Endothelial cell of umbilical vein (primary cell): Measurements from ENCODE around the gene SFXN3. TPM values are rescaled to one million over a fixed set of nuclear protein-coding genes. Genes with fewer than 3 reads are reported as not detected.

Experiments used
- BruUV-seq: library from RNA; stranded (reverse); fragments of 400-500 nt; replicated peaks from 2 replicates; lab custom pipeline; 2021; lab: Mats Ljungman, UMichigan
- CTCF ChIA-PET: fragments of 300-600, 350-600 bp; sonication (Branson Sonifier 250); formaldehyde crosslinking; loops from one replicate; lab custom pipeline; 2021; ENCODE audit warnings: antibody characterized with exemption, inconsistent platforms; lab: Charles Lee
- POLR2A ChIA-PET: fragments of 300-600, 350-600 bp; sonication (Branson Sonifier 250); formaldehyde crosslinking; loops from one replicate; lab custom pipeline; 2021; ENCODE audit warnings: antibody characterized with exemption, inconsistent platforms; lab: Charles Lee
- DNase-seq: peaks from one replicate; pipeline ENCODE4 v3.0.0-alpha.2; 2011; ENCODE audit warnings: low read depth, low spot score
- FAIRE-seq: peaks from 2 replicates; lab custom pipeline; 2011; peaks lifted over from hg19 to GRCh38; lab: Jason Lieb, UNC
- H2AFZ ChIP-seq: 2 replicates; pipeline ENCODE4 v1.6.0; 2012; ENCODE audit warnings: low read depth, low read length, control low read depth, inconsistent platforms
- H3K27ac ChIP-seq: 2 replicates; pipeline ENCODE4 v1.5.1; 2011; ENCODE audit warnings: low read depth, mild to moderate bottlenecking, control low read depth, low read length, moderate library complexity; ENCODE audit not compliant: insufficient read depth
- H3K27me3 ChIP-seq, 2 experiments: 2 replicates each; pipeline versions ENCODE4 v1.6.0 to v1.6.1; 2011; ENCODE audit warnings: low read length in 2 of 2, mixed read lengths in 1 of 2; ENCODE audit not compliant: control insufficient read depth in 2 of 2, insufficient read depth in 2 of 2
- H3K36me3 ChIP-seq, 2 experiments: 2 replicates in 1 of 2; 3 replicates in 1 of 2; pipeline ENCODE4 v1.5.1; 2011; ENCODE audit warnings: low read length in 2 of 2, mild to moderate bottlenecking in 1 of 2, moderate library complexity in 1 of 2; ENCODE audit not compliant: control insufficient read depth in 2 of 2, insufficient read depth in 2 of 2; ENCODE audit errors: extremely low read depth in 1 of 2
- H3K4me1 ChIP-seq: 3 replicates; pipeline ENCODE4 v1.5.1; 2011; ENCODE audit warnings: mild to moderate bottlenecking, low read length; ENCODE audit not compliant: control insufficient read depth, insufficient read depth; ENCODE audit errors: extremely low read depth
- H3K4me2 ChIP-seq: 2 replicates; pipeline ENCODE4 v1.6.1; 2011; ENCODE audit warnings: low read length, control low read depth, mixed read lengths; ENCODE audit not compliant: insufficient read depth
- H3K4me3 ChIP-seq, 3 experiments: fragments of 200-600 bp in 1 of 3; sonication (generic), shearing (Covaris generic) in 1 of 3; replicated peaks in 1 of 3; 2 replicates each; pipeline ENCODE4 v1.5.1; 2011 to 2016; ENCODE audit warnings: control low read depth in 3 of 3, low read length in 3 of 3, mild to moderate bottlenecking in 2 of 3, inconsistent platforms in 1 of 3, low read depth in 1 of 3, moderate library complexity in 1 of 3; ENCODE audit not compliant: insufficient read depth in 1 of 3
- H3K79me2 ChIP-seq: 2 replicates; pipeline ENCODE4 v1.6.0; 2012; ENCODE audit warnings: low read length, inconsistent platforms; ENCODE audit not compliant: control insufficient read depth, insufficient read depth
- H3K9ac ChIP-seq: replicated peaks from 2 replicates; pipeline ENCODE3; 2011; ENCODE audit warnings: low read length, control low read depth; ENCODE audit not compliant: insufficient read depth; ENCODE audit errors: extremely low read depth
- H3K9me1 ChIP-seq: replicated peaks from 3 replicates; pipeline ENCODE4 v1.6.0; 2011; ENCODE audit warnings: mild to moderate bottlenecking, low read length; ENCODE audit not compliant: control insufficient read depth, insufficient read depth; ENCODE audit errors: extremely low read depth
- H3K9me3 ChIP-seq: replicated peaks from 2 replicates; pipeline ENCODE4 v1.5.1; 2012; ENCODE audit warnings: low read length, inconsistent platforms; ENCODE audit not compliant: control insufficient read depth, insufficient read depth
- H4K20me1 ChIP-seq: replicated peaks from 2 replicates; pipeline ENCODE3; 2011; ENCODE audit warnings: mild to moderate bottlenecking, low read length; ENCODE audit not compliant: control insufficient read depth, insufficient read depth; ENCODE audit errors: extremely low read depth
- EZH2 ChIP-seq: IDR thresholded peaks from 2 replicates; pipeline ENCODE4 v1.6.1; 2012; ENCODE audit warnings: borderline replicate concordance, low read depth, mild to moderate bottlenecking, moderate library complexity, low read length, inconsistent platforms; ENCODE audit not compliant: severe bottlenecking
- FOS ChIP-seq: IDR thresholded peaks from 2 replicates; pipeline ENCODE4 v1.6.1; 2011; ENCODE audit warnings: mild to moderate bottlenecking, low read length, moderate library complexity, borderline replicate concordance; ENCODE audit not compliant: insufficient read depth
- GATA2 ChIP-seq: IDR thresholded peaks from 2 replicates; pipeline ENCODE4 v1.7.0; 2011; ENCODE audit warnings: low read depth, mild to moderate bottlenecking, moderate library complexity, mixed read lengths, low read length; ENCODE audit not compliant: insufficient read length, insufficient read depth
- JUN ChIP-seq: IDR thresholded peaks from 2 replicates; pipeline ENCODE4 v1.6.1; 2011; ENCODE audit warnings: borderline replicate concordance, low read depth; ENCODE audit not compliant: insufficient read length, insufficient read depth
- MYC ChIP-seq: IDR thresholded peaks from one replicate; pipeline ENCODE4 v1.6.1; 2011; ENCODE audit warnings: mild to moderate bottlenecking, low read depth, low read length
- POLR2A ChIP-seq: IDR thresholded peaks from 2 replicates; pipeline ENCODE4 v1.6.1; 2012; ENCODE audit warnings: low read depth, mild to moderate bottlenecking, control low read depth, low read length
- POLR2AphosphoS5 ChIP-seq: IDR thresholded peaks from 2 replicates; pipeline ENCODE4 v1.6.1; 2012; ENCODE audit warnings: low read depth, mild to moderate bottlenecking, control low read depth, low read length, moderate library complexity; ENCODE audit not compliant: insufficient read depth
- dilution Hi-C: fragments of 300-500 bp; cut with MboI; formaldehyde crosslinking; loops from one replicate; pipeline ENCODE4 v1.15.0; 2019; ENCODE audit warnings: low sequenced_read_pairs; ENCODE audit not compliant: extremely low pct_ligation_motif_present
- intact Hi-C: fragments of 100-400 bp; cut with micrococcal nuclease; formaldehyde crosslinking; loops from one replicate; pipeline ENCODE4 v1.10.0; 2022
- polyA plus RNA-seq, 4 experiments: library from polyadenylated mRNA; depleted of rRNA in 3 of 4; stranded (reverse) in 3 of 4; unstranded in 1 of 4; fragments of >200 nt; gene quantifications; 2 replicates each; pipeline versions ENCODE4 v1.2.1 to v1.2.3, GENCODE V29; 2011 to 2012; ENCODE audit warnings: missing spikeins in 1 of 4
- total RNA-seq: library from RNA; stranded (reverse); gene quantifications from 2 replicates; pipeline ENCODE4 v1.2.3, GENCODE V29; 2021
- TF ChIP-seq, protein P1 (sequence below), 2 donors: IDR thresholded peaks; 1 replicate in 1 of 2; 2 replicates in 1 of 2; pipeline ENCODE4 v1.5.1; 2011; ENCODE audit warnings: low read length in 2 of 2, mild to moderate bottlenecking in 2 of 2, moderate library complexity in 2 of 2, control low read depth in 1 of 2, inconsistent platforms in 1 of 2, low read depth in 1 of 2; ENCODE audit not compliant: insufficient read depth in 1 of 2; ENCODE audit errors: extremely low read depth in 1 of 2
- TF ChIP-seq, protein P2 (sequence below): IDR thresholded peaks from 2 replicates; pipeline ENCODE4 v1.6.1; 2011; ENCODE audit not compliant: insufficient read depth, insufficient read length

The SFXN3 gene
- total and polyA plus RNA-seq, 2 donors (not counting 3 experiments of a cell fraction or from before 2014, with no cell fraction given) = 83.1 to 117 TPM

DNA sequence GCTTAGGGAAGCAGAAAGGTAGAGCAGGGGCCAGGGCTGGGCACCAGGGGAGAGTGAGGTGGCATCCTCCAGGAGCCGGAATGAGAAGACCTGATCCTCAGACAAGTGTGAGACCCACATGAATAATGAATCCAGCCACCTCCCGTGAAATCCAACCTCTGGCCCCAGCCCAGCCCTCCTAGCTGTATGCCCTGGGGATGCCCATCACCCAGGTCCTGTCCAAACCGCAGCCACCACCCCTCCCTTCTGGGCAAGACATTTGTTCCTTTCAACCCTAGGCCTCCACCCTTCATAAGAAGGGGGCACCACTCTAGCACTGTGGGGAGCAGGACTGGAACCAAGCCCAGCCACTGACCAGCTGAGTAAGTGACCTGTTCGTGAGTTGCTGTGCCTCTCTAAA, 9.8 kb upstream of the SFXN3 start:
- POLR2A ChIA-PET = no interaction called here
- Histone ChIP-seq H3K36me3 (no peaks in the 10 kb centered on the region), H3K4me3 (no peak overlapping the region), H3K27ac (no peak overlapping the region), H3K27me3 (no peaks in the 10 kb centered on the region), H3K4me1 (no peaks in the 10 kb centered on the region), H3K9me3 (no peaks in the 10 kb centered on the region), H3K79me2 (no peaks in the 10 kb centered on the region), H3K9me1 (no peaks in the 10 kb centered on the region), H2AFZ (no peak overlapping the region), H3K9ac (no peak overlapping the region), H4K20me1 (no peaks in the 10 kb centered on the region), H3K4me2 (no peak overlapping the region)
- CTCF ChIA-PET = interaction anchor here (1.0 kb wide), 1 partner anchor 20 kb away, joined by 4 read pairs; no protein-coding TSS in a partner anchor
- no peak for FAIRE-seq
- no peak for DNase-seq
- intact Hi-C loops (no loop called here), dilution Hi-C loops (no loop called here)
- no TSS peak for BruUV-seq
- TF ChIP-seq EZH2 (no peak), POLR2A (no peak), POLR2AphosphoS5 (no peak), JUN (no peak), MYC (no peak), FOS (no peak), GATA2 (no peak)
- TF ChIP-seq, protein P1, sequence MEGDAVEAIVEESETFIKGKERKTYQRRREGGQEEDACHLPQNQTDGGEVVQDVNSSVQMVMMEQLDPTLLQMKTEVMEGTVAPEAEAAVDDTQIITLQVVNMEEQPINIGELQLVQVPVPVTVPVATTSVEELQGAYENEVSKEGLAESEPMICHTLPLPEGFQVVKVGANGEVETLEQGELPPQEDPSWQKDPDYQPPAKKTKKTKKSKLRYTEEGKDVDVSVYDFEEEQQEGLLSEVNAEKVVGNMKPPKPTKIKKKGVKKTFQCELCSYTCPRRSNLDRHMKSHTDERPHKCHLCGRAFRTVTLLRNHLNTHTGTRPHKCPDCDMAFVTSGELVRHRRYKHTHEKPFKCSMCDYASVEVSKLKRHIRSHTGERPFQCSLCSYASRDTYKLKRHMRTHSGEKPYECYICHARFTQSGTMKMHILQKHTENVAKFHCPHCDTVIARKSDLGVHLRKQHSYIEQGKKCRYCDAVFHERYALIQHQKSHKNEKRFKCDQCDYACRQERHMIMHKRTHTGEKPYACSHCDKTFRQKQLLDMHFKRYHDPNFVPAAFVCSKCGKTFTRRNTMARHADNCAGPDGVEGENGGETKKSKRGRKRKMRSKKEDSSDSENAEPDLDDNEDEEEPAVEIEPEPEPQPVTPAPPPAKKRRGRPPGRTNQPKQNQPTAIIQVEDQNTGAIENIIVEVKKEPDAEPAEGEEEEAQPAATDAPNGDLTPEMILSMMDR (IDR thresholded peaks at IDR 0.05; ENCODE audit: extremely low read depth in 1 of 2, insufficient read depth in 1 of 2, low read depth in 1 of 2, low read length in 2 of 2) = no peak
- TF ChIP-seq, protein P2, sequence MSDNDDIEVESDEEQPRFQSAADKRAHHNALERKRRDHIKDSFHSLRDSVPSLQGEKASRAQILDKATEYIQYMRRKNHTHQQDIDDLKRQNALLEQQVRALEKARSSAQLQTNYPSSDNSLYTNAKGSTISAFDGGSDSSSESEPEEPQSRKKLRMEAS = no peak
